Body of pancreas (tissue), 4 donors: ENCODE measurements around the gene SIK3.

Experiments used
- POLR2A ChIP-seq, 3 donors: fragments of 450-650 bp; IDR thresholded peaks; one replicate each; pipeline ENCODE4 v1.6.1; 2016; ENCODE audit warnings: antibody characterized with exemption in 3 of 3, mild to moderate bottlenecking in 2 of 3
- TF ChIP-seq, protein P1 (sequence below), 7 experiments: fragments of 450-650 bp in 4 of 7; fragments of 200-600 bp in 3 of 7; sonication (generic) in 3 of 7; IDR thresholded peaks; one replicate each; pipeline ENCODE4 v1.5.1; 2016 to 2019; ENCODE audit warnings: antibody characterized with exemption in 7 of 7

GRCh38 chr11:116997071-116997470, 101.2 kb downstream of the SIK3 start:
- TF ChIP-seq POLR2A (IDR thresholded peaks at IDR 0.05): no peak
- TF ChIP-seq, protein P1, sequence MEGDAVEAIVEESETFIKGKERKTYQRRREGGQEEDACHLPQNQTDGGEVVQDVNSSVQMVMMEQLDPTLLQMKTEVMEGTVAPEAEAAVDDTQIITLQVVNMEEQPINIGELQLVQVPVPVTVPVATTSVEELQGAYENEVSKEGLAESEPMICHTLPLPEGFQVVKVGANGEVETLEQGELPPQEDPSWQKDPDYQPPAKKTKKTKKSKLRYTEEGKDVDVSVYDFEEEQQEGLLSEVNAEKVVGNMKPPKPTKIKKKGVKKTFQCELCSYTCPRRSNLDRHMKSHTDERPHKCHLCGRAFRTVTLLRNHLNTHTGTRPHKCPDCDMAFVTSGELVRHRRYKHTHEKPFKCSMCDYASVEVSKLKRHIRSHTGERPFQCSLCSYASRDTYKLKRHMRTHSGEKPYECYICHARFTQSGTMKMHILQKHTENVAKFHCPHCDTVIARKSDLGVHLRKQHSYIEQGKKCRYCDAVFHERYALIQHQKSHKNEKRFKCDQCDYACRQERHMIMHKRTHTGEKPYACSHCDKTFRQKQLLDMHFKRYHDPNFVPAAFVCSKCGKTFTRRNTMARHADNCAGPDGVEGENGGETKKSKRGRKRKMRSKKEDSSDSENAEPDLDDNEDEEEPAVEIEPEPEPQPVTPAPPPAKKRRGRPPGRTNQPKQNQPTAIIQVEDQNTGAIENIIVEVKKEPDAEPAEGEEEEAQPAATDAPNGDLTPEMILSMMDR (IDR thresholded peaks at IDR 0.05): no peak
